ENCODE measurements around the gene TLR2.

Gene TLR2

DNA sequence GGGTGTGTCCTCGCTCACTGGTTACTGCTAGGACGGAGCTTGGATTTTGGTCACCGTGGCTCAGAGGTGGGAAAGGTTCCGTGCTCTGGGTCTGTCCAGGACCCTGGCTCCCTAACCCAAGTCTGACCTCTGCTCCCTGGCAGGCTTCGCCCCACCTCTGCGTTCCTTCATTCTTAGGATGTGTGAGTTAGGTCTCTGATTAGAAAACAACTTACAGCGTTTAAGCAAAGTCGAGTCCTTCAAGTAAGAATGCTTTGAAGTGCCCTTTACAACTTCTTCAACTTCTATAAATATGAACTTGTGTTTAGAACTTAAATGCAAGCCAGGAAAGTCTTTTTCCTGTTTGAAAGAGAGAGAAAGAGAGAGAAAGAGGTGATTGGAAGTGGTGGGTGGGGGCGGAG lies 891 bp downstream of the TLR2 start:
- peaks cover 10 to 11% of the 10 kb centered on the region in 2 donors for H3K27me3 ChIP-seq (ENCODE audit: control insufficient read depth in 1 of 2, insufficient read depth in 2 of 2, low read length in 2 of 2)
- peaks cover 16 to 21% of the 10 kb centered on the region in 2 donors for H3K9me3 ChIP-seq (ENCODE audit: control insufficient read depth in 1 of 2, low read length in 2 of 2)
- H3K4me3 ChIP-seq (ENCODE audit: low read depth in 1 of 2, low read length in 2 of 2): peak overlapping the region; percentile 54 to 67
- peaks cover 0 to 6% of the 10 kb centered on the region in 2 donors for H3K4me1 ChIP-seq (ENCODE audit: control insufficient read depth in 1 of 2, insufficient read depth in 2 of 2, low read length in 2 of 2)
- H3K36me3 ChIP-seq (ENCODE audit: control insufficient read depth in 1 of 2, insufficient read depth in 2 of 2, low read length in 2 of 2): peaks cover 0 to 5% of the 10 kb centered on the region in 2 donors
- peak overlapping the region; percentile 8 to 12 for H3K9ac ChIP-seq (ENCODE audit: low read depth in 1 of 2, low read length in 2 of 2)
- no peak overlapping the region for H3K27ac ChIP-seq (ENCODE audit: low read depth, low read length)

DNA sequence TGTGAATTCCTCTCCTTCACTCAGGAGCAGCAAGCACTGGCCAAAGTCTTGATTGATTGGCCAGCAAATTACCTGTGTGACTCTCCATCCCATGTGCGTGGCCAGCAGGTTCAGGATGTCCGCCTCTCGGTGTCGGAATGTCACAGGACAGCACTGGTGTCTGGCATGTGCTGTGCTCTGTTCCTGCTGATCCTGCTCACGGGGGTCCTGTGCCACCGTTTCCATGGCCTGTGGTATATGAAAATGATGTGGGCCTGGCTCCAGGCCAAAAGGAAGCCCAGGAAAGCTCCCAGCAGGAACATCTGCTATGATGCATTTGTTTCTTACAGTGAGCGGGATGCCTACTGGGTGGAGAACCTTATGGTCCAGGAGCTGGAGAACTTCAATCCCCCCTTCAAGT lies 20.4 kb downstream of the TLR2 start:
- no peaks in the 10 kb centered on the region for H3K27me3 ChIP-seq (ENCODE audit: control insufficient read depth in 1 of 2, insufficient read depth in 2 of 2, low read length in 2 of 2)
- H3K9ac ChIP-seq (ENCODE audit: low read depth in 1 of 2, low read length in 2 of 2): no peak overlapping the region
- no peak overlapping the region for H3K27ac ChIP-seq (ENCODE audit: low read depth, low read length)
- H3K36me3 ChIP-seq (ENCODE audit: control insufficient read depth in 1 of 2, insufficient read depth in 2 of 2, low read length in 2 of 2): no peaks in the 10 kb centered on the region
- H3K4me1 ChIP-seq (ENCODE audit: control insufficient read depth in 1 of 2, insufficient read depth in 2 of 2, low read length in 2 of 2): no peaks in the 10 kb centered on the region
- no peaks in the 10 kb centered on the region for H3K9me3 ChIP-seq (ENCODE audit: control insufficient read depth in 1 of 2, low read length in 2 of 2)
- no peak overlapping the region for H3K4me3 ChIP-seq (ENCODE audit: low read depth in 1 of 2, low read length in 2 of 2)

DNA sequence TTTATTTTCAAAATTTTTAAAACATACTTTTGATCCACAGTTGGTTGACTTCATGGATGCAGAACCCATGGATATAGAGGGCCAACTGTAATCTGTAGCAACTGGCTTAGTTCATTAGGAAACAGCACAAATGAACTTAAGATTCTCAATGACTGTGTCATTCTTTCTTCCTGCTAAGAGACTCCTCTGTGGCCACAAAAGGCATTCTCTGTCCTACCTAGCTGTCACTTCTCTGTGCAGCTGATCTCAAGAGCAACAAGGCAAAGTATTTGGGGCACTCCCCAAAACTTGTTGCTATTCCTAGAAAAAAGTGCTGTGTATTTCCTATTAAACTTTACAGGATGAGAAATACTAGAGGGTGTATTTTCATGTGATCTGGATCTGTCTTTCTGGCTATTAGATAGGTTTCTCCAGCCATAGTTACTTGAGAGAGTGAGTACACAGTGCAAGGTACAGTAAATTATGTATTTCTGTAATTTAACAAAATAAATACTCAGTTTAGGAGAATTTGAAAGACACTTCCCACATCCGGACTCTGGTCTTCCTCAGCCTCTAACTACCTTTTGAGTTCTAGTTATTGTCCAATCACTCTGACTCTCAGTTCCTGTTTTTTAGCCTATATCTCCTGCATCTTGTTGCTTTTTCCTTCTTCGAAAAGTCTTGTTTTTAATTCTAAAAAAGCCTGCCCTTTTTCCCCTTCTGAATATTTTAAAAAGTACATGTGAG lies 21.8 kb downstream of the TLR2 start:
- Histone ChIP-seq H3K4me3 (ENCODE audit: low read depth in 1 of 2, low read length in 2 of 2) (no peak overlapping the region), H3K27me3 (ENCODE audit: control insufficient read depth in 1 of 2, insufficient read depth in 2 of 2, low read length in 2 of 2) (no peaks in the 10 kb centered on the region), H3K36me3 (ENCODE audit: control insufficient read depth in 1 of 2, insufficient read depth in 2 of 2, low read length in 2 of 2) (no peaks in the 10 kb centered on the region), H3K9me3 (ENCODE audit: control insufficient read depth in 1 of 2, low read length in 2 of 2) (no peaks in the 10 kb centered on the region), H3K27ac (ENCODE audit: low read depth, low read length) (no peak overlapping the region), H3K4me1 (ENCODE audit: control insufficient read depth in 1 of 2, insufficient read depth in 2 of 2, low read length in 2 of 2) (no peaks in the 10 kb centered on the region), H3K9ac (ENCODE audit: low read depth in 1 of 2, low read length in 2 of 2) (no peak overlapping the region)

DNA sequence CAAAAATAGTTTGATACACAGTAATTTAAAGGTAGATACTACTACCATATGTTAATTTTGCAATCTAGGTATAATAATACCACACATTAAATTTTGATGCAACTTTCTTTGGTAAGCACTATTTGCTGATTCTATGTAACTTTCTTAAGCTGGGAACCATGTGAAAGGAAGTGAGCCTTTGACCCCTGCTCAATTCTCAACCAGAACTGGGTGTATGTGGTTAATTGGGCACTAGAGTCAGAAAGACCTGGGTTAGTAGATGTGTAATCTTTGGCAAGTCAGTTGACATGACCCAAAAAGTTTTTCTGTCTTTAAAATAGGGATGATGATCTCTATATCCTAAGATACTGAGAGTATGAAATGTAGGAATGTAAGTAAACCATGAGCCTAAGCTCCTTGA lies 22.4 kb downstream of the TLR2 start:
- H3K36me3 ChIP-seq (ENCODE audit: control insufficient read depth in 1 of 2, insufficient read depth in 2 of 2, low read length in 2 of 2): no peaks in the 10 kb centered on the region
- H3K4me3 ChIP-seq (ENCODE audit: low read depth in 1 of 2, low read length in 2 of 2): no peak overlapping the region
- H3K27ac ChIP-seq (ENCODE audit: low read depth, low read length): no peak overlapping the region
- H3K27me3 ChIP-seq (ENCODE audit: control insufficient read depth in 1 of 2, insufficient read depth in 2 of 2, low read length in 2 of 2): no peaks in the 10 kb centered on the region
- no peaks in the 10 kb centered on the region for H3K9me3 ChIP-seq (ENCODE audit: control insufficient read depth in 1 of 2, low read length in 2 of 2)
- no peaks in the 10 kb centered on the region for H3K4me1 ChIP-seq (ENCODE audit: control insufficient read depth in 1 of 2, insufficient read depth in 2 of 2, low read length in 2 of 2)
- H3K9ac ChIP-seq (ENCODE audit: low read depth in 1 of 2, low read length in 2 of 2): no peak overlapping the region

DNA sequence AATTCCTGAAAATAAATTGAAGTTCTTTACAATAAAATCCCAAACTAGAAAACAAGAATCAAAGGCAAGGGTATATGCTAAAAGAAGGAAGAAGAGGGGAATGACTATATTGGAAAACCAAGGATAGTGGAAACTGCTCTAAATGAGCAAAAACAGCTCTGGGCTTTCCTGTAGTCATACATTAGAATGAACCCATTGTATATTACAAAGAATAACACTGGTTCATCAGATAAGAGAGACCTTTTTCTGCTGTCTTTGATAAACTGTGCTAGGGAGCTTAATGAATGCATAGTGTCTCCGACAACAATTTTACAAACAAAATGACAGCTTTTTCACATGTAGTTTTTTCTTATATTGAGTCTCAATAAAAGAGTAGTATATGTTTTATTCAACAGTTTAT lies 26.6 kb downstream of the TLR2 start:
- H3K4me3 ChIP-seq (ENCODE audit: low read depth in 1 of 2, low read length in 2 of 2): no peak overlapping the region
- no peaks in the 10 kb centered on the region for H3K4me1 ChIP-seq (ENCODE audit: control insufficient read depth in 1 of 2, insufficient read depth in 2 of 2, low read length in 2 of 2)
- H3K9ac ChIP-seq (ENCODE audit: low read depth in 1 of 2, low read length in 2 of 2): no peak overlapping the region
- no peaks in the 10 kb centered on the region for H3K9me3 ChIP-seq (ENCODE audit: control insufficient read depth in 1 of 2, low read length in 2 of 2)
- no peak overlapping the region for H3K27ac ChIP-seq (ENCODE audit: low read depth, low read length)
- no peaks in the 10 kb centered on the region for H3K36me3 ChIP-seq (ENCODE audit: control insufficient read depth in 1 of 2, insufficient read depth in 2 of 2, low read length in 2 of 2)
- no peaks in the 10 kb centered on the region for H3K27me3 ChIP-seq (ENCODE audit: control insufficient read depth in 1 of 2, insufficient read depth in 2 of 2, low read length in 2 of 2)

DNA sequence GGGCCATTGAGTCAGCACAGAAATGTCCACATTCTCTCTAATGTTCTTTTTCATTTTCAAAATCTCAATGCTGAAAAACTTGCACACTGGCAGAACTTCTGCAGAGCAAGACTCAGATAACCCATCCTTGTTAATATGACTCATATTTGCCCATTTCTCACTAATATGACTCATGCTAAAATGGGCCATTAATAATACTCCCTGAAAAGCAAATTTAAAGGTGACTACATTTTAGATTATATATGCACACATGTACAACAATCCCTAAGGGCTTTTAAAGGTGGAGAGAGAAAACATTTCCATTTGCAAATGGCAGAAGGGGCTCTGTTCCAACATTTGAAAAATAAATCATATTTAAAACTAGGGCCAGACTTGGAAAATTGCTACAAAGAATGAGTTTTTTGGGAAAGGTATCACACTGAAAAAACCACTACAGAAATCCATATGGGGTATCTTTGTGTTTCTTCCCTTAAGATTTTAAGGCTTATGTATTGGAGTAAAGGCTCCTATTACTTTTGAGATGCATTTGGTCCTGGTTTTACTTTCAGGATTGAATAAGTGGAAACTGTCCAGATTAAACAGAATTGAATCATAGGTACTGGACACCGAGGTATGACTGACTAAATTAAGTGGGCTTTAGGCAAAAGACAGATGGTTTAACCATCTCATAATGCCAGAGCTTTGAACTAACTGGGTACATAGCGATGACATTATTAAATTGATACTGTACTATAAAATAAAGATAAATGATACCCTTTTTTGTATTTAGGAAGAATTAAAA lies 30.0 kb downstream of the TLR2 start:
- Histone ChIP-seq H3K9me3 (ENCODE audit: control insufficient read depth in 1 of 2, low read length in 2 of 2) (no peaks in the 10 kb centered on the region), H3K9ac (ENCODE audit: low read depth in 1 of 2, low read length in 2 of 2) (no peak overlapping the region), H3K36me3 (ENCODE audit: control insufficient read depth in 1 of 2, insufficient read depth in 2 of 2, low read length in 2 of 2) (no peaks in the 10 kb centered on the region), H3K4me1 (ENCODE audit: control insufficient read depth in 1 of 2, insufficient read depth in 2 of 2, low read length in 2 of 2) (no peaks in the 10 kb centered on the region), H3K27ac (ENCODE audit: low read depth, low read length) (no peak overlapping the region), H3K27me3 (ENCODE audit: control insufficient read depth in 1 of 2, insufficient read depth in 2 of 2, low read length in 2 of 2) (no peaks in the 10 kb centered on the region), H3K4me3 (ENCODE audit: low read depth in 1 of 2, low read length in 2 of 2) (no peak overlapping the region)

DNA sequence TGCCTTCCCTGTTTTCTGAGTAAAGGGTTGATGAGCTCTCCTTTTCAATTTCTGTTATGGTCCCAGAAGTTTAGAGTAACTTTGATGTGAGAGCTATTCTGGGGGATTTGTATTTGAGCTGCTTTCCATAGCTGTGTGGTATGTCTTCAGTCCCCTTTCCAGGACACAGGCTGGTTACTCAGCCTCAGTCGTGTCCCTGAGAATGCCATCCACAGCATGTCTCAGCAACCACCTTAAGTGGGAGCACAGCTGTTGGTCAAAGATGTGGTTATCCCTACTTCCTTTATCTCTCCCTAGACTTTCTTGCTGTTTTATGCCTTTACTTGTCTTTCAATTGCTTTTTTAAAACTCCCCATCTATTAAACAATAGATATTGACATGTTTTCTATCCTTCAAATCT lies 38.0 kb downstream of the TLR2 start:
- H3K4me1 ChIP-seq (ENCODE audit: control insufficient read depth in 1 of 2, insufficient read depth in 2 of 2, low read length in 2 of 2): no peaks in the 10 kb centered on the region

DNA sequence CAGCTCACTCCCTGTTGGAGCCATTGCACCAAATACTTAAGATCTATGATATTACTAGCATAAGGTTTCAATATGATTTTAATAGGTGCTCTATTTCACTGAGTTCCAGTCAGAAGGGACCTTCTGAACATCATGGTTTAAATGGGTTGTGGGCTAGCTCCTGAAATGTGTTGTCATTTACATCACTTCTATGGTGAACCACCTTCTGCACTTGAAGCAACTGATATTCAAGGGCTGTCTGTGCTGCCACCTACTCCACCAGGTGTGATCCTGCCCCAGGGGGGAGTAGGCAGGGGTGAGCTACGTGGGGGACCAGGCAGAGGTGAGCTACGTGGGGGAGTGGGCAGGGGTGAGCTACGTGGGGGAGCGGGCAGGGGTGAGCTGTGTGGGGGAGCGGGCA lies 40.5 kb downstream of the TLR2 start:
- Histone ChIP-seq H3K27me3 (ENCODE audit: control insufficient read depth in 1 of 2, insufficient read depth in 2 of 2, low read length in 2 of 2) (no peaks in the 10 kb centered on the region), H3K4me1 (ENCODE audit: control insufficient read depth in 1 of 2, insufficient read depth in 2 of 2, low read length in 2 of 2) (no peaks in the 10 kb centered on the region), H3K4me3 (ENCODE audit: low read depth in 1 of 2, low read length in 2 of 2) (no peak overlapping the region), H3K9me3 (ENCODE audit: control insufficient read depth in 1 of 2, low read length in 2 of 2) (no peaks in the 10 kb centered on the region), H3K36me3 (ENCODE audit: control insufficient read depth in 1 of 2, insufficient read depth in 2 of 2, low read length in 2 of 2) (no peaks in the 10 kb centered on the region), H3K27ac (ENCODE audit: low read depth, low read length) (no peak overlapping the region), H3K9ac (ENCODE audit: low read depth in 1 of 2, low read length in 2 of 2) (no peak overlapping the region)

More for the DNA sequence above, 38.0 kb downstream of the TLR2 start:
- Histone ChIP-seq H3K9me3 (ENCODE audit: control insufficient read depth in 1 of 2, low read length in 2 of 2) (no peaks in the 10 kb centered on the region), H3K36me3 (ENCODE audit: control insufficient read depth in 1 of 2, insufficient read depth in 2 of 2, low read length in 2 of 2) (no peaks in the 10 kb centered on the region), H3K27me3 (ENCODE audit: control insufficient read depth in 1 of 2, insufficient read depth in 2 of 2, low read length in 2 of 2) (no peaks in the 10 kb centered on the region), H3K4me3 (ENCODE audit: low read depth in 1 of 2, low read length in 2 of 2) (no peak overlapping the region), H3K9ac (ENCODE audit: low read depth in 1 of 2, low read length in 2 of 2) (no peak overlapping the region), H3K27ac (ENCODE audit: low read depth, low read length) (no peak overlapping the region)

DNA sequence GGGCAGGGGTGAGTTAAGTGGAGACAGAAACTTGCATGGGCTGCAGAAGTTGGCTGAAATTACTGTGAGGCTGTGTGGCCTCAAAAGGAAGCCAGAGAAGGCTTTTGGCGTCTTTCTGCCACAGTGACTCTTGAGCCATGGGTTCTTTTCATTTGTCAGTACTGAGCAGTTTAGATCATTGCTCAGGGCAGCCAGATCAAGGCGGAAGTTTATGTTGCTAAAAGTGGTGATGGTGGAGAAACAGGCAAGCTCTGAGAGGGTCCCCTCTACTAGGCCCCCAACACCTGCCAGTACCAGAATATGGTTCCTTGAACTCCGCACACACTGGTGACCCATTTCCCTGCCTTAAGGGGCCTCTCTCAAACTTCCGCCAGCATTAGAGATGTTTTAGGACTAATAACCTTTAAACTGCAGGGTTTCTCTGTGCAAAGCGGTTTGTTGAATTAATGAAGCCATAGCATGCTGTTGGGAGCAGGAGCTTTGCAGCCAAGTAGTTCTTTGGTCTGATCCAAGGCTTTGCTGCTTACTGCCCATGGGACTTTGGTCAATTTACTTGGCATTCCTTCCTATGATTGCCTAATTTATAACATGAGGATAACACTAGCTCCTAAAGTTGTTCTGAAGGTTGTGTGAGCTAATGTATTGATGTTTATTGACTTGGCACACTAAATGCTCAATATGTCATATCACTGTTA lies 41.2 kb downstream of the TLR2 start:
- Histone ChIP-seq H3K4me1 (ENCODE audit: control insufficient read depth in 1 of 2, insufficient read depth in 2 of 2, low read length in 2 of 2) (no peaks in the 10 kb centered on the region), H3K27ac (ENCODE audit: low read depth, low read length) (no peak overlapping the region), H3K27me3 (ENCODE audit: control insufficient read depth in 1 of 2, insufficient read depth in 2 of 2, low read length in 2 of 2) (no peaks in the 10 kb centered on the region), H3K9me3 (ENCODE audit: control insufficient read depth in 1 of 2, low read length in 2 of 2) (no peaks in the 10 kb centered on the region), H3K9ac (ENCODE audit: low read depth in 1 of 2, low read length in 2 of 2) (no peak overlapping the region), H3K4me3 (ENCODE audit: low read depth in 1 of 2, low read length in 2 of 2) (no peak overlapping the region), H3K36me3 (ENCODE audit: control insufficient read depth in 1 of 2, insufficient read depth in 2 of 2, low read length in 2 of 2) (no peaks in the 10 kb centered on the region)

DNA sequence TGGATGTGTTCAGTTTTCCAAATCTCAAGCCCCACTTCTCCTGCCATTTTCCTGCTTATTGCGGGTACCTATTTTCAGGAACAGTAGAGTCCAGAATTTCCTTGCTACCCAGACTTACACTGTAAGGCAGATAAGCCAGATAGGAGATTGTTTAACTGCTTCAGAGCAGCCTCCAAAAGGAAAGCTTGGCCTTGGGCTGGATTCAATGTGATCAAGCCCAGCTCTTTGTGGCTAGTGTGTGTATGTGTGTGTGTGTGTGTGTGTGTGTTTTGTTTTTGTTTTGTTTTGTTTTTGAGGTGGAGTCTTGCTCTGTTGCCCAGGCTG lies 41.7 kb downstream of the TLR2 start:
- H3K27me3 ChIP-seq (ENCODE audit: control insufficient read depth in 1 of 2, insufficient read depth in 2 of 2, low read length in 2 of 2): no peaks in the 10 kb centered on the region
- no peak overlapping the region for H3K4me3 ChIP-seq (ENCODE audit: low read depth in 1 of 2, low read length in 2 of 2)
- no peak overlapping the region for H3K9ac ChIP-seq (ENCODE audit: low read depth in 1 of 2, low read length in 2 of 2)
- no peak overlapping the region for H3K27ac ChIP-seq (ENCODE audit: low read depth, low read length)
- no peaks in the 10 kb centered on the region for H3K4me1 ChIP-seq (ENCODE audit: control insufficient read depth in 1 of 2, insufficient read depth in 2 of 2, low read length in 2 of 2)
- H3K9me3 ChIP-seq (ENCODE audit: control insufficient read depth in 1 of 2, low read length in 2 of 2): no peaks in the 10 kb centered on the region
- no peaks in the 10 kb centered on the region for H3K36me3 ChIP-seq (ENCODE audit: control insufficient read depth in 1 of 2, insufficient read depth in 2 of 2, low read length in 2 of 2)
